Measurements from ENCODE around the gene PTPRN2.

The PTPRN2 gene

DNA sequence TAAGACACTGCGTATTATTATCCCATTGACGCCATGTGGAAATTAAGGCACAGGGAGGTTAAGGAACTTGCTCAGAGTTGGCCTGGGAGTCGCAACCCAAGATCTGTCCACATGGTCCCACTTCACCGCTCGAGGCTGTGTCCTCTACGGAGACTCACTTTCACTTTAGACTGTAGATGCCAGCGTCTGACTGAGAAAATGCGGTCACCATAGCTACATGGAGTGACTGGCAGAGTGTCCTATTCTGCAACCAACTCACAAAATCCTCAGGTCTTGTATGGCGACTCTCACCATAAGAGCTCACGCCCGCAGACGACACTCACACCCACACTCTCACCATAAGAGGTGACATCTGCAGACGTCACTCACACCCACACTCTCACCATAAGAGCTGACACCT lies 257.9 kb downstream of the PTPRN2 start:
- H3K4me1 Mint-ChIP-seq: peaks cover 15% of the 10 kb centered on the region
- H3K9me3 Mint-ChIP-seq: peaks cover 25% of the 10 kb centered on the region
- H3K36me3 Mint-ChIP-seq: peaks cover 7% of the 10 kb centered on the region
- no peaks in the 10 kb centered on the region for H3K27me3 Mint-ChIP-seq
- no peak overlapping the region for H3K4me3 Mint-ChIP-seq
- no peak overlapping the region for H3K27ac Mint-ChIP-seq

DNA sequence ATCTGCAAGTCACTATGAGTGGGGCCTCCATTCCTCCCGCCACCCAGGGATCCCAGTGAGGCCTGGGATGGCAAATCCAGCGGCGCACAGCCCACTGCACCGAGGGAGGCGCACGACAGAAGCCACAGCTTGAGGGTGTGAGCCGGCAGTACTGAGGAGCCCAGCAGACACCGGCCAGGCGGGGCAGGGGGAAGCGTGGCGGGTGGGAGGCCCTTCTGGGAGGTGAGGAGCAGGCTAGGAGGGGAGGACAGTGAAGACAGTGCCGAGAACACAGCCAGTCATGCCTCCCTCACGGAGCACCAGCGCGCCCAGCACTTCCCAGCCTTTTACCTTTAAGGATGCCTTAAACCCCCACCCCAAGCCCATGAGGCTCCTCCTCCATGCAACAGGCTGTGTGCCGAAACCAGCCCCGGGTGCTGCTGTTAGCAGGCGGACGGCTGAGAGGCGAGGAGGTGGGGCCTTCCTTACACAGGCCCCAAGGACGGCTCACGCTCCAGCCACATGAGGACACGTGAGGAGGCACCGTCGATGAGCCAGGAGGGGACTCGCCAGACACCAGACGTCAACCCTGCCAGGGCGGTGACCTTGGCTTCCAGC lies 258.5 kb downstream of the PTPRN2 start:
- H3K36me3 Mint-ChIP-seq: peaks cover 7% of the 10 kb centered on the region
- no peaks in the 10 kb centered on the region for H3K27me3 Mint-ChIP-seq
- H3K9me3 Mint-ChIP-seq: peaks cover 25% of the 10 kb centered on the region
- H3K4me1 Mint-ChIP-seq: peaks cover 15% of the 10 kb centered on the region
- H3K27ac Mint-ChIP-seq: no peak overlapping the region
- no peak overlapping the region for H3K4me3 Mint-ChIP-seq

DNA sequence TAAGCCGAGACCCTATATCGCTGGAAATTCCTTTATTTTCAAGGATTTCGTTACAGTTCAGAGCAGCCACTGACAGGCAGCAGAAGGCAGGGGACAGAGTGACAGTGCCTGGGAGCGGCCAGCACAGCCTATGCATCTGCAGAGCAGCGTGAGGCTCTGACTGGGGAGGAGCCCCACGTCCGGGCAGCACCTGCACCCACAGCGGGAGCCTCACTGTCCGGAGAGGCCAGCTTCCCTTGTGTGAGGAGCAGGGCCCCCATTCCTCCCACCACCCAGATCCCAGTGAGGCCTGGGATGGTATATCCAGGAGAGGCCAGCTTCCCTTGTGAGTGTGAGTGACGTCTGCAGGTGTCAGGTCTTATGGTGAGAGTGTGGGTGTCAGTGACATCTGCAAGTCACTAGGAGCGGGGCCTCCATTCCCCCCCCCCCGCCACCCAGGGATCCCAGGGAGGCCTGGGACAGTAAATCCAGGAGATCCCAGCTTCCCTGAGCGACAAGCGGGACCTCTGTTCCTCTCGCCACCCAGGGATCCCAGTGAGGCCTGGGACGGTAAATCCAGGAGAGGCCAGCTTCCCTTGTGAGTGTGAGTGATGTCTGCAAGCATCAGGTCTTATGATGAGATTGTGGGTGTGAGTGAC lies 259.1 kb downstream of the PTPRN2 start:
- H3K27me3 Mint-ChIP-seq: no peaks in the 10 kb centered on the region
- H3K36me3 Mint-ChIP-seq: peaks cover 7% of the 10 kb centered on the region
- H3K4me1 Mint-ChIP-seq: peaks cover 15% of the 10 kb centered on the region
- H3K9me3 Mint-ChIP-seq: peaks cover 24% of the 10 kb centered on the region
- no peak overlapping the region for H3K4me3 Mint-ChIP-seq
- H3K27ac Mint-ChIP-seq: no peak overlapping the region

DNA sequence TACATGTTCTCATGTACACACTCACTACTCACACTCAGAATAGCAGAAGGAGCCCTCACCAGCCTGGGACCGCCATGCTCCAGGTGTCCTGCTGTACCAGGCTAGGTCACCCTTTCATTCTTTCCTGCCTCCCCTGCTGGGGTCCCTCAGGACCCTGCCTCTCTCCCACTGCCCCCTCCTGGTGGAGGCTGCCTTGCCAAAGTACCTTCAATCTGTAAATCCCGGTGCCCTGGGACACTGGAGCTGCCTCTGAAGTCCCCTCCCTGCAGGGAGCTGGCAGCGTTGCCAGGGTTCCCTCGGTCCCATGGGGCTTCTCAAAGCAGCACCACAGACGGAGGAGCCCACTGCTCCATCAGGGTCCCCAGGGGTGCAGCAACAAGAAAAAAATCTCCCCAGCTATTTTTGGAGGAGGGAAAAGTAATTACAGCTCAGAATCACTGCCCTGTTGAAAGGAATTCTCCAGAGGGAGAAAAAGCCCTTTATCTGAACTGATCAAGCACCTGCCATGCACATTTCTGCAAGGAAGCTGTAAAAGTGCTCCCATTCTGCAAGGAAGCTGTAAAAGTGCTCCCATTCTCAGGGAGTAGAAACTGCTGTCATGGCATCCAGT lies 259.9 kb downstream of the PTPRN2 start:
- no peaks in the 10 kb centered on the region for H3K27me3 Mint-ChIP-seq
- H3K9me3 Mint-ChIP-seq: peaks cover 19% of the 10 kb centered on the region
- H3K36me3 Mint-ChIP-seq: peaks cover 4% of the 10 kb centered on the region
- H3K4me1 Mint-ChIP-seq: peaks cover 10% of the 10 kb centered on the region
- no peak overlapping the region for H3K4me3 Mint-ChIP-seq
- H3K27ac Mint-ChIP-seq: no peak overlapping the region

DNA sequence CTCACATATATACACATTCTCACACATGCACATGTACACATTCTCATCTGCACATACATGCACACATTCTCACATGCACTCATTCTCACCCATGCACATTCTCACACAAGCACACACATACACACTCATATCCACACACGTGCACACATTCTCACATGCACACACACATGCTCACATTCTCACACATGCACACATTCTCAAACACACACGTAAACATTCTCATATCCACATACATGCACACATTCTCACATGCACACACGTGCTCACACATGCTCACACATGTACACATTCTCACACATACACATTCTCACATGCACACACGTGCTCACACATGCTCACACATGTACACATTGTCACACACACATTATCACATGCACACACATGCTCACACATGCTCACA lies 260.6 kb downstream of the PTPRN2 start:
- Mint-ChIP-seq H3K4me1 (peaks cover 5% of the 10 kb centered on the region), H3K9me3 (peaks cover 14% of the 10 kb centered on the region), H3K27me3 (no peaks in the 10 kb centered on the region), H3K4me3 (no peak overlapping the region), H3K36me3 (peaks cover 3% of the 10 kb centered on the region), H3K27ac (no peak overlapping the region)

DNA sequence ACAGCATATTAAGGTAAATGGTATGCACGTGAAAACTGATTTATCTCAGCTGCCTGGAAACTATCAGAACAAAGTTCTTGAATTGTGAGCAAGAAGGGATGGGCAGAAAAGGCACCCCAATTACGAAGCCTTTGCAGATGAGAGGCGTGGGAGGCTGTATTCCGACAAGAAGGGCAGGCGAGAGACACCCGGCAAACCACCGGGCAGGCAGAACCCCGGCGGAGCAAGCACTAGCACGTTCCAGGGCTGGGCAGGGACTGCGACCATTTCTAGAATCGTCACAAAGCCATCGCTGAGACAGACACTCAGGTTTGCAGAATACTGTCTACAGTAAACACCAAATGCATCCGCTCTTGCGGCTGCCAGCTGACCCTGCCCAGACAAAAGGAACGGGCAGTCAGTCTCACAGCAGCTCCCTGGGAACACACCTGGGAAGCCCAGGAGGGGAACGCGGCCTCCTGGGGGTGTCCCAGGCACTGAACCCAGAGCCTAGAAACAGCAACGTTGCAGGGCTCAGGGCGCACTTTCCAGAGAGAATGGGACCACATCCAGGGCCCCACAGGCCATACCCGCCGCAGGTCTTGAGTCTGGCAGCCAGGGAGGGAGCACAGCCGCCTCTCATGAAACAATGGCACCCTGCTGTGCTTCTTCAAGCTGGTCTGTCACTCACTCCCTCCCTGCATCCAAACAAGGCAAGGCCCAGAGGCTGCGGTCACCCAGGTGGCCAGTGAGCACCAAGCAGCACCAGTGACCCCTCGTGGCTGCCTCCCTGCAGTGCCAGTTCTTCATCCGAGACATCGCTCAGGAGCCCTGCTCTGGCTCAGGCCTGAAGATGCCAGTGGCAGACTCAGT lies 261.9 kb downstream of the PTPRN2 start:
- Mint-ChIP-seq H3K27me3 (peaks cover 2% of the 10 kb centered on the region), H3K36me3 (no peaks in the 10 kb centered on the region), H3K9me3 (peaks cover 8% of the 10 kb centered on the region), H3K27ac (no peak overlapping the region), H3K4me3 (no peak overlapping the region), H3K4me1 (no peaks in the 10 kb centered on the region)

DNA sequence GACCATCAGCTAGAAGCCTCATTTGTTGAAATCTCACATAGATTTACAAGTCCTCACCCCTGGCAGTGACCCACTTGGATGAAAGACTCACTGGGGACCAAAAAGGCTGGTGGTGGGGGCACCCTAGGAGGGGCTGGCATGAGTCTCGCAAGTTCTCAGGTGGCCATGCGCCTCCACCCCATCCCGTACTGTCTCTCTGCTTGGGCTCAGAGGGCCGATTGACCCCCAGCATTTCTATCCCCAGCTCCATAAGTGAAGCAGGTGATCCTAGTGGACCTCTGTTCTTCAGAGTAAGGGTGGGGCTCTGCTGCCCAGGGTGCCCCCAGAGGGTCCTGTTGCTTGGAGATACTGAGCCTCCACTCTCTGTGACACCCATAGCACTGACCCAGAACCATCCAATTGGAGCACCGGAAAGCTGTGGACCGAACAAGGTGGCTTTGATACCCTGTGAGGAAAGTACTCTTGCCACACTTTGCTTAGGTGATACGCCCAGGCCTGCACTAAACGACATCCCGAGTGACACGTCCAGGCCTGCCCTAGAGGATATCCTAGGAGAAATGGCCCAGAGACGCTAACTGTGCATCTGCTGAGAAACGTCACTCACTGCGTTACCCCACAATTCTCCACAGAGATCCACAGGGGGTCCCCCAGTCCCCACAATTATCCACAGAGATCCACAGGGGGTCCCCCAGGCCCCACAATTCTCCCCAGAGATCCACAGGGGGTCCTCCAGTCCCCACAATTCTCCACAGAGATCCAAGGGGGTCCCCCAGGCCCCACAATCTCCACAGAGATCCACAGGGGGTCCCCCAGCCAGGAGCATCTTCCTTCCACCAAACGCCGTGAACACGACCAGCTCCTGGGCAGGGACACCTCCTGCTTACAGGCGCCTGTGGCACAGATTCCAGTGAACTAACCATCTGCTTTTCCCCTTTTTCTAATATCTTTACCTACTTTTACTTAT lies 262.9 kb downstream of the PTPRN2 start:
- H3K4me1 Mint-ChIP-seq: no peaks in the 10 kb centered on the region
- H3K9me3 Mint-ChIP-seq: peaks cover 8% of the 10 kb centered on the region
- H3K27me3 Mint-ChIP-seq: peaks cover 2% of the 10 kb centered on the region
- no peaks in the 10 kb centered on the region for H3K36me3 Mint-ChIP-seq
- H3K27ac Mint-ChIP-seq: no peak overlapping the region
- H3K4me3 Mint-ChIP-seq: no peak overlapping the region

DNA sequence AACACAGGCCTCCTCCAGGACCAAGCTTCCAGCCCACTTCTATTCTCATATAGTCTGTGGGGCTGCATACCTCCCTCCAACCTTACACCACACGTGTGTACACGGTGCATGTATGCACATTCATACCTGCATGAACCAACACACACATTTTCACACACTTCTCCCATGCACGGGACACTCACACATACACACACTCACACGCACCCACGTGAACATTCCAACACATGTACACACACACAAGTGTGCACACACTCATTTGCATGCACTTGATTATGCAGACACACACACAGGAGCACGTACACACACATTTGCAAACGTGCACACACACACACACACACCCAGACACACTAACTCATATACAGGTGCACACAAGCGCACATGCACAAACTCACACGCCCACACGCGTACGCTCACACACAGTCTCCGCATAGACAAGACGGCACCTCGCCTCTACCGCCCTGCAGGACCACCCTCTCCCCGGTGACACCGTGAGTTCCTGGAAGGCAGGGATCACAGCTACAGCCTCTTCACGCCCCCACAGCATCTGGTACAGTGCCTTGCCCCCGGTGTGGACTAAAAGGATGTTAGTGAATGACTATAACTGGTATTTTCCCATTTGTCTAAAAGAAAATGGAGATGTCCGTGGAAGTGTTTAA lies 263.8 kb downstream of the PTPRN2 start:
- Mint-ChIP-seq H3K36me3 (no peaks in the 10 kb centered on the region), H3K27me3 (peaks cover 2% of the 10 kb centered on the region), H3K4me1 (no peaks in the 10 kb centered on the region), H3K4me3 (no peak overlapping the region), H3K9me3 (peaks cover 8% of the 10 kb centered on the region), H3K27ac (no peak overlapping the region)

DNA sequence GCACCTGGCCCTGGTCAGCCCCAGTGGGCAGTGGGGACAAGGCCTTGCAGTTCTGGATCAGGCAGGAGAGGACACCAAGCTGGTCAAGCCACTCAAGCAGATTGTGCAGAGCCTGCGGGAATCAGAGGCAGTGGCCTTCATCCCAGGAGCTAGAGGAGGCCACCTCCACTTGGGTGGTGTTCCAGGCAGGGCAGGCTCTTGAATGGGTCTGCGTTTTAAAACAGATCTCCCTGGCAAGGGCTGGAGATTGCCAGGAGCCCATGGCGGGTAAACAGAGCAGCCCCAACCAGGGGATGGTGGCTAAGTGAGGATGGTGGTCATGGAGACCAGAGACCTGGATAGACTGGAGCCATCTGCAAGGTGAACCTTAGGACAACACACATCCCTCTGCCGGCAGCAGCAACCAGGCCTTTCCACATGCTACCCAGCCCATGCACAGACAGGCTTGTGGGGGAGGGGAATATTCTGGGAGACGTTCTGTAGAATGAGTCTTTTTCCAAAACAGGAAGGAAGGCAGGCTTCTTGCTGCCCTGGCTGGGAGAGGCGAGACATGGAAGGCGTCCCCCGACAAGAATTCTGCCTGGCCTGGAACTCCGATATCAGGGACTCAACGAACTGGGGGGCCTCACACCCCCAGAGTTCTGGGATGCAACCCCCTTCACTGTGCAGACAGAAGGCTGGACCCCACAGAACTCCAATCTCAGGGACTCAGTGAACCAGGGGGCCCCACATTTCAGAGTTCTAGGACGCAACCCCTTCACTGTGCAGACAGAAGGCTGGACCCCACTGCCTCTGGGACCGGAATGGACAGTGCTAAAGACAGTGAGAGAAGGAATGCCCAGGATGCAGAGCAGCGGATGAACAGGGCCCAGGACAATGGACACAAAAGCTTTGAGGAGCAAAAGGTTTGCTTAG lies 264.8 kb downstream of the PTPRN2 start:
- H3K27me3 Mint-ChIP-seq: peaks cover 2% of the 10 kb centered on the region
- no peaks in the 10 kb centered on the region for H3K4me1 Mint-ChIP-seq
- no peak overlapping the region for H3K4me3 Mint-ChIP-seq
- H3K27ac Mint-ChIP-seq: no peak overlapping the region
- H3K36me3 Mint-ChIP-seq: no peaks in the 10 kb centered on the region
- peaks cover 8% of the 10 kb centered on the region for H3K9me3 Mint-ChIP-seq

DNA sequence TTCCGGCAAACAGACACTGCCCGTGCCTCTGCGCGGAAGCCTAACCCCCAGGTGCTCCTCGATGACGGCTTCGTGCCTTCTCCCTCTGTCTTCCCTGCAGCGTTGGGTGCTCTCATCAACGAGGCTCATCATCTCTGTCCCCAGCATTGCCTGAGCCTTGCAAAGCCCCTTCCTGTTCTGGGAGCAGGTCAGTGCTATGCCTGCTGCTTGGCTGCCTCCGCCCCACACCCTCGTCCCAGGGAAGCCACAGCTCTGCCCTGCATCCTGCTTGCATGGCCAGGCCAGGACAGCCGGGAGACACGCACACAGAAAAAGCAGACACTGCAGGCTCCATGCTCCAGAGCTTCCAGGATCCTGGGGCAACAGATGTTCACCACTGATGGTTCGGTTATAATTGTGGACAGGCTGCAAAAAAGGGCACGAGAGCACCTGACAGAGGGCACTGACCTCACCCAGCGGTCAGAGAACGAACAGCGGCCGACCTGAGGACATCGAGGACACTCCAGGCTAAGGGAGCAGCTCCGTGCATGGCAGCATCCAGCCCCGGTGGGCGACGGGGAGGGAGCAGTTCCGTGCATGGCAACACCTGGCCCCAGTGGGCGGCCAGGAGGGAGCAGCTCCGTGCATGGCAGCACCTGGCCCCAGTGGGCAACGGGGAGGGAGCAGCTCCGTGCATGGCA lies 265.5 kb downstream of the PTPRN2 start:
- H3K36me3 Mint-ChIP-seq: no peaks in the 10 kb centered on the region
- H3K4me3 Mint-ChIP-seq: no peak overlapping the region
- H3K9me3 Mint-ChIP-seq: peaks cover 6% of the 10 kb centered on the region
- no peaks in the 10 kb centered on the region for H3K4me1 Mint-ChIP-seq
- no peak overlapping the region for H3K27ac Mint-ChIP-seq
- H3K27me3 Mint-ChIP-seq: peaks cover 6% of the 10 kb centered on the region

DNA sequence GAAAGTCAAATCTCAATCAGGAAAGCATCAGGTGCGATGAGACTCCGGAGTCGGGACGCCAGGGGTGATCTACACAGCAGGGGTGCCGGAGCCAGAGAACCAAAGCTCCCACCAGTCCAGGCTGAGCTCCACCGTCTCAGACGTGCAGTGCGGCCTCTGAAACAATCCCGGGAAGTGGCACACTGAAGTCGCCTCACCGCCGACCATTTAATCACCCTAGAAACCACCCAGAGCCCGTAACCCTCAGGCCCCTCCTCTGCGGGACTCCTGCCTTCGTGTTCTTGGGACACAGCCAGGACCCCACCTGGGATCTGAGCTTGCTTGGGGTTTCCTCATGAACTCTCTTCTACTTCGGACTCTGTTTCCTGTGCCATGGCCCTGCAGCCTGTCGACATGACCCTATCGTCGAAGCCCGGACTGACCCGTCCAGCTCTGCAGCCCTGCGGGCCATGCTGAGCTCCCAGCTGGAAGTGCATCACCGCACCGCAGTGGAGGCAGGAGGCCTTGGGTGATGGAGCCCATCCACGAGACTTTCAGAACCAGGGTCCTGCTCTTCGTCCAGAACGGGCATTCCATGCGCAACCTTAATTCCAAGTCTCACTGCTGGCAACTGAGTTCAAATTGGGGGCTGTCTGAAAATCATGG lies 266.4 kb downstream of the PTPRN2 start:
- Mint-ChIP-seq H3K27me3 (peaks cover 6% of the 10 kb centered on the region), H3K4me3 (no peak overlapping the region), H3K9me3 (no peaks in the 10 kb centered on the region), H3K27ac (no peak overlapping the region), H3K4me1 (no peaks in the 10 kb centered on the region), H3K36me3 (no peaks in the 10 kb centered on the region)

DNA sequence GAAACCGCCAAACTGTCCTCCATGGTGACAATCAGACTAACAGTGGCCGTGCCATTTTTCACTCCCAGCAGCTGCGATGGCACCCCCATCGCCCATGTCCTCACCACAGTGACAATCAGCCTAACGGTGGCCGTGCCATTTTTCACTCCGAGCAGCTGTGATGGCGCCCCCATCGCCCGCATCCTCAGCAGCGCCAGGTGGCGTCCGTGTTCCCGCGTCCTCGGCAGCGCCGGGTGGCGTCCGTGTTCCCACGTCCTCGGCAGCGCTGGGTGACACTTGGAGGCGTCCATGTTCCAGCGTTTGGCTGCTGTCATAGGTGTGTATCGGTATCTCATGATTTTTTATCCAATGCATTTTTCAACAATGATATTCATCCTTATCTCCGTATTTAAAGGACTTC lies 267.3 kb downstream of the PTPRN2 start:
- no peaks in the 10 kb centered on the region for H3K4me1 Mint-ChIP-seq
- H3K27ac Mint-ChIP-seq: no peak overlapping the region
- H3K4me3 Mint-ChIP-seq: no peak overlapping the region
- peaks cover 8% of the 10 kb centered on the region for H3K27me3 Mint-ChIP-seq
- no peaks in the 10 kb centered on the region for H3K36me3 Mint-ChIP-seq
- no peaks in the 10 kb centered on the region for H3K9me3 Mint-ChIP-seq

DNA sequence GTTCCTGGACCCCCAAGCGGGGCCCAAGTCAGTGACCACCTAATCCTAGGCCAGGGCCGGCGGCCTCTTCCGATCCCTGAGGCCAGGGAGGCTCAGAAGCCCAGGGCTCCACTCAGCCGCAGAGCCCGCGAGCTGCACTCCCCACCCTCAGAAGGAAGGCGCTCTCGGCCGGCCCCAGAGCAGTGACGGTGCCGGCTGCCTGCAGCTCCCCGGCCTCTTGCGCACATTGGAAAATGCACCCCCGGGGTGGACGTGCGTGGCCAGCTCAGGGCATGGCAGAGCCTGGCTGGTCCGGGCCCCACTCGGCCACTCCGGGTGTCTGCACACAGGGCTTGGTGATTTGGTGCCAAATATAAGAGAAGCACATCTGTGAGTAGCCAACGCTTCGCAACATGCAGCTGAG lies 269.1 kb downstream of the PTPRN2 start:
- Mint-ChIP-seq H3K27ac (no peak overlapping the region), H3K36me3 (no peaks in the 10 kb centered on the region), H3K4me1 (no peaks in the 10 kb centered on the region), H3K4me3 (no peak overlapping the region), H3K27me3 (peaks cover 8% of the 10 kb centered on the region), H3K9me3 (no peaks in the 10 kb centered on the region)
